Measurements from ENCODE around the gene ALG12.

ALG12 gene

GRCh38 chr22:49885281-49885680 is 33.0 kb downstream of the ALG12 start:
- no peaks in the 10 kb centered on the region for H3K9me3 ChIP-seq (ENCODE audit: control insufficient read depth, low read length)
- H3K9ac ChIP-seq (ENCODE audit: low read length): no peak overlapping the region
- H3K27me3 ChIP-seq (replicated peaks; ENCODE audit: control insufficient read depth, insufficient read depth, low read length): no peaks in the 10 kb centered on the region
- H3K4me3 ChIP-seq (ENCODE audit: low read length): no peak overlapping the region
- peaks cover 59% of the 10 kb centered on the region for H3K36me3 ChIP-seq (ENCODE audit: control insufficient read depth, insufficient read depth, low read length, severe bottlenecking)
- no peaks in the 10 kb centered on the region for H3K4me1 ChIP-seq (ENCODE audit: control insufficient read depth, insufficient read depth, low read length)
- DNase-seq (ENCODE audit: low read depth): no peak

GRCh38 chr22:49884503-49885260 is 33.6 kb downstream of the ALG12 start:
- no peak for DNase-seq (ENCODE audit: low read depth)
- peaks cover 59% of the 10 kb centered on the region for H3K36me3 ChIP-seq (ENCODE audit: control insufficient read depth, insufficient read depth, low read length, severe bottlenecking)
- H3K4me3 ChIP-seq (ENCODE audit: low read length): no peak overlapping the region
- no peaks in the 10 kb centered on the region for H3K4me1 ChIP-seq (ENCODE audit: control insufficient read depth, insufficient read depth, low read length)
- H3K9me3 ChIP-seq (ENCODE audit: control insufficient read depth, low read length): no peaks in the 10 kb centered on the region
- no peak overlapping the region for H3K9ac ChIP-seq (ENCODE audit: low read length)
- H3K27me3 ChIP-seq (replicated peaks; ENCODE audit: control insufficient read depth, insufficient read depth, low read length): no peaks in the 10 kb centered on the region

- H3K36me3 ChIP-seq (ENCODE audit: control insufficient read depth, insufficient read depth, low read length, severe bottlenecking): peaks cover 53% of the 10 kb centered on the region
- no peaks in the 10 kb centered on the region for H3K4me1 ChIP-seq (ENCODE audit: control insufficient read depth, insufficient read depth, low read length)
- no peak overlapping the region for H3K9ac ChIP-seq (ENCODE audit: low read length)
- H3K4me3 ChIP-seq (ENCODE audit: low read length): no peak overlapping the region
- no peaks in the 10 kb centered on the region for H3K27me3 ChIP-seq (replicated peaks; ENCODE audit: control insufficient read depth, insufficient read depth, low read length)
- no peaks in the 10 kb centered on the region for H3K9me3 ChIP-seq (ENCODE audit: control insufficient read depth, low read length)
- no peak for DNase-seq (ENCODE audit: low read depth)
These were observed 34.2 kb downstream of the ALG12 start for GRCh38 chr22:49884075-49884474.

- no peaks in the 10 kb centered on the region for H3K4me1 ChIP-seq (ENCODE audit: control insufficient read depth, insufficient read depth, low read length)
- DNase-seq (ENCODE audit: low read depth): peak; percentile 14
- no peaks in the 10 kb centered on the region for H3K9me3 ChIP-seq (ENCODE audit: control insufficient read depth, low read length)
- peaks cover 45% of the 10 kb centered on the region for H3K36me3 ChIP-seq (ENCODE audit: control insufficient read depth, insufficient read depth, low read length, severe bottlenecking)
- H3K27me3 ChIP-seq (replicated peaks; ENCODE audit: control insufficient read depth, insufficient read depth, low read length): no peaks in the 10 kb centered on the region
- H3K9ac ChIP-seq (ENCODE audit: low read length): no peak overlapping the region
- H3K4me3 ChIP-seq (ENCODE audit: low read length): no peak overlapping the region
These were observed 35.0 kb downstream of the ALG12 start for GRCh38 chr22:49883294-49883640.

- Histone ChIP-seq H3K9me3 (ENCODE audit: control insufficient read depth, low read length) (no peaks in the 10 kb centered on the region), H3K4me3 (ENCODE audit: low read length) (no peak overlapping the region), H3K4me1 (ENCODE audit: control insufficient read depth, insufficient read depth, low read length) (no peaks in the 10 kb centered on the region), H3K36me3 (ENCODE audit: control insufficient read depth, insufficient read depth, low read length, severe bottlenecking) (peaks cover 40% of the 10 kb centered on the region), H3K27me3 (replicated peaks; ENCODE audit: control insufficient read depth, insufficient read depth, low read length) (no peaks in the 10 kb centered on the region), H3K9ac (ENCODE audit: low read length) (no peak overlapping the region)
- no peak for DNase-seq (ENCODE audit: low read depth)
These were observed 35.5 kb downstream of the ALG12 start for GRCh38 chr22:49882519-49883293.

GRCh38 chr22:49881856-49882255 is 36.4 kb downstream of the ALG12 start:
- Histone ChIP-seq H3K9me3 (ENCODE audit: control insufficient read depth, low read length) (no peaks in the 10 kb centered on the region), H3K9ac (ENCODE audit: low read length) (no peak overlapping the region), H3K4me1 (ENCODE audit: control insufficient read depth, insufficient read depth, low read length) (no peaks in the 10 kb centered on the region), H3K36me3 (ENCODE audit: control insufficient read depth, insufficient read depth, low read length, severe bottlenecking) (peaks cover 32% of the 10 kb centered on the region), H3K4me3 (ENCODE audit: low read length) (no peak overlapping the region), H3K27me3 (replicated peaks; ENCODE audit: control insufficient read depth, insufficient read depth, low read length) (no peaks in the 10 kb centered on the region)
- no peak for DNase-seq (ENCODE audit: low read depth)

- Histone ChIP-seq H3K9ac (ENCODE audit: low read length) (no peak overlapping the region), H3K9me3 (ENCODE audit: control insufficient read depth, low read length) (no peaks in the 10 kb centered on the region), H3K4me3 (ENCODE audit: low read length) (no peak overlapping the region), H3K36me3 (ENCODE audit: control insufficient read depth, insufficient read depth, low read length, severe bottlenecking) (peaks cover 16% of the 10 kb centered on the region), H3K27me3 (replicated peaks; ENCODE audit: control insufficient read depth, insufficient read depth, low read length) (no peaks in the 10 kb centered on the region), H3K4me1 (ENCODE audit: control insufficient read depth, insufficient read depth, low read length) (no peaks in the 10 kb centered on the region)
- DNase-seq (ENCODE audit: low read depth): no peak
These were observed 38.0 kb downstream of the ALG12 start for GRCh38 chr22:49880281-49880680.

GRCh38 chr22:49879871-49880270 is 38.4 kb downstream of the ALG12 start:
- no peaks in the 10 kb centered on the region for H3K9me3 ChIP-seq (ENCODE audit: control insufficient read depth, low read length)
- no peak for DNase-seq (ENCODE audit: low read depth)
- peaks cover 12% of the 10 kb centered on the region for H3K36me3 ChIP-seq (ENCODE audit: control insufficient read depth, insufficient read depth, low read length, severe bottlenecking)
- H3K4me1 ChIP-seq (ENCODE audit: control insufficient read depth, insufficient read depth, low read length): no peaks in the 10 kb centered on the region
- H3K9ac ChIP-seq (ENCODE audit: low read length): no peak overlapping the region
- no peaks in the 10 kb centered on the region for H3K27me3 ChIP-seq (replicated peaks; ENCODE audit: control insufficient read depth, insufficient read depth, low read length)
- no peak overlapping the region for H3K4me3 ChIP-seq (ENCODE audit: low read length)

- Histone ChIP-seq H3K4me1 (ENCODE audit: control insufficient read depth, insufficient read depth, low read length) (no peaks in the 10 kb centered on the region), H3K4me3 (ENCODE audit: low read length) (no peak overlapping the region), H3K9me3 (ENCODE audit: control insufficient read depth, low read length) (no peaks in the 10 kb centered on the region), H3K36me3 (ENCODE audit: control insufficient read depth, insufficient read depth, low read length, severe bottlenecking) (no peaks in the 10 kb centered on the region), H3K27me3 (replicated peaks; ENCODE audit: control insufficient read depth, insufficient read depth, low read length) (no peaks in the 10 kb centered on the region), H3K9ac (ENCODE audit: low read length) (no peak overlapping the region)
- DNase-seq (ENCODE audit: low read depth): no peak
These were observed 40.0 kb downstream of the ALG12 start for GRCh38 chr22:49878206-49878605.

- H3K4me1 ChIP-seq (ENCODE audit: control insufficient read depth, insufficient read depth, low read length): no peaks in the 10 kb centered on the region
- H3K9ac ChIP-seq (ENCODE audit: low read length): no peak overlapping the region
- H3K4me3 ChIP-seq (ENCODE audit: low read length): no peak overlapping the region
- H3K27me3 ChIP-seq (replicated peaks; ENCODE audit: control insufficient read depth, insufficient read depth, low read length): no peaks in the 10 kb centered on the region
- no peak for DNase-seq (ENCODE audit: low read depth)
- no peaks in the 10 kb centered on the region for H3K9me3 ChIP-seq (ENCODE audit: control insufficient read depth, low read length)
- no peaks in the 10 kb centered on the region for H3K36me3 ChIP-seq (ENCODE audit: control insufficient read depth, insufficient read depth, low read length, severe bottlenecking)
These were observed 40.6 kb downstream of the ALG12 start for GRCh38 chr22:49877642-49878041.

- no peaks in the 10 kb centered on the region for H3K4me1 ChIP-seq (ENCODE audit: control insufficient read depth, insufficient read depth, low read length)
- peaks cover 12% of the 10 kb centered on the region for H3K9me3 ChIP-seq (ENCODE audit: control insufficient read depth, low read length)
- DNase-seq (ENCODE audit: low read depth): no peak
- no peak overlapping the region for H3K4me3 ChIP-seq (ENCODE audit: low read length)
- H3K9ac ChIP-seq (ENCODE audit: low read length): no peak overlapping the region
- H3K27me3 ChIP-seq (replicated peaks; ENCODE audit: control insufficient read depth, insufficient read depth, low read length): no peaks in the 10 kb centered on the region
- H3K36me3 ChIP-seq (ENCODE audit: control insufficient read depth, insufficient read depth, low read length, severe bottlenecking): no peaks in the 10 kb centered on the region
These were observed 44.9 kb downstream of the ALG12 start for GRCh38 chr22:49873228-49873940.

Data from adipocyte (in vitro differentiated cells).